Measurements from ENCODE around the gene RHBDL1. TPM values are rescaled to one million over a fixed set of nuclear protein-coding genes. Genes with fewer than 3 reads are reported as not detected.

Gene RHBDL1
- total and polyA plus RNA-seq, 2 of the 8 experiments (the other 6 are each of a cell fraction or from before 2014, with no cell fraction given), result 4.0 to 8.1 TPM

GRCh38 chr16:726188-726437, 50.6 kb downstream of the RHBDL1 start:
- Histone ChIP-seq H2BK120ac (replicated peaks; ENCODE audit: low read depth, low read length) (no peak overlapping the region), H3K79me1 (ENCODE audit: low read depth, low read length) (no peaks in the 10 kb centered on the region), H3K9ac (replicated peaks in 1 of 4; ENCODE audit: extremely low read depth in 1 of 4, low read depth in 3 of 4, low read length in 3 of 4) (no peak overlapping the region), H2BK15ac (ENCODE audit: low read length) (peak overlapping the region; percentile 81; the same call in 1 of the 2 replicates), H2BK12ac (ENCODE audit: low read depth, low read length) (0 out of 2 replicates have a peak overlapping the region, but pooled peaks have one; percentile 68), H4K91ac (replicated peaks; ENCODE audit: insufficient read length, low read length) (no peak overlapping the region), H4K8ac (ENCODE audit: extremely low read depth, insufficient read depth, low read length) (peak overlapping the region; percentile 57), H3K4me2 (ENCODE audit: insufficient read depth in 1 of 2, low read depth in 2 of 2, low read length in 2 of 2) (peak overlapping the region; percentile 81 to 93), H3K18ac (ENCODE audit: extremely low read depth, low read length) (0 out of 2 replicates have a peak overlapping the region, but pooled peaks have one; percentile 71), H3K23me2 (ENCODE audit: low read depth, low read length) (peaks cover 19% of the 10 kb centered on the region; the same call in 1 of the 2 replicates), H2BK20ac (ENCODE audit: low read length) (no peak overlapping the region), H3K23ac (ENCODE audit: insufficient read length) (no peak overlapping the region), H3K79me2 (ENCODE audit: control insufficient read depth in 1 of 2, insufficient read depth in 2 of 2, low read length in 2 of 2) (no peaks in the 10 kb centered on the region), H3K4me1 (replicated peaks in 1 of 4; ENCODE audit: control insufficient read depth in 3 of 4, insufficient read depth in 4 of 4, low read length in 3 of 4) (peaks cover 0 to 14% (median 8%) of the 10 kb centered on the region in 4 experiments; a peak in 5 of 7 replicates), H2AFZ (ENCODE audit: low read length) (no peak overlapping the region), H3K9me3 (ENCODE audit: insufficient read depth in 2 of 2, low read depth in 1 of 2, low read length in 1 of 2) (no peaks in the 10 kb centered on the region; a peak in 1 of 4 replicates), H3K27me3 (replicated peaks in 1 of 4; ENCODE audit: control insufficient read depth in 3 of 4, extremely low read depth in 1 of 4, insufficient read depth in 3 of 4, low read length in 3 of 4) (peaks cover 0 to 16% (median 5%) of the 10 kb centered on the region in 4 experiments; a peak in 4 of 7 replicates), H4K20me1 (replicated peaks in 1 of 2; ENCODE audit: control insufficient read depth in 1 of 2, insufficient read depth in 2 of 2, low read length in 2 of 2) (peaks cover 3 to 12% of the 10 kb centered on the region in 2 experiments), H3K4me3 (ENCODE audit: extremely low read depth in 1 of 4, insufficient read depth in 2 of 4, low read depth in 3 of 4, low read length in 4 of 4) (peak overlapping the region; percentile 33 to 83 (median 50); a peak in 4 of 8 replicates), H3K27ac (ENCODE audit: low read depth, low read length) (no peak overlapping the region), H3K56ac (replicated peaks; ENCODE audit: insufficient read length, low read depth, low read length) (no peak overlapping the region), H4K5ac (ENCODE audit: insufficient read length, low read depth, low read length) (no peak overlapping the region), H2BK5ac (ENCODE audit: low read depth, low read length) (no peak overlapping the region), H3K36me3 (ENCODE audit: control insufficient read depth in 2 of 4, insufficient read depth in 4 of 4, low read length in 3 of 4) (peaks cover 0 to 6% (median 0%) of the 10 kb centered on the region in 4 experiments; a peak in 1 of 8 replicates), H3K14ac (ENCODE audit: insufficient read length) (no peak overlapping the region), H3K4ac (replicated peaks; ENCODE audit: insufficient read length, low read depth, low read length) (no peak overlapping the region), H2AK5ac (ENCODE audit: low read depth, low read length) (no peak overlapping the region)
- FAIRE-seq, result no peak
- no peak for TF ChIP-seq ATF2 (IDR thresholded peaks at IDR 0.05; ENCODE audit: low read length)
- no peak for TF ChIP-seq TBP (IDR thresholded peaks at IDR 0.05; ENCODE audit: low read depth, low read length)
- TF ChIP-seq POU5F1 (IDR thresholded peaks at IDR 0.05; ENCODE audit: low read depth, low read length), result no peak
- TF ChIP-seq EZH2 (IDR thresholded peaks at IDR 0.05; ENCODE audit: low read depth, low read length, severe bottlenecking), result peak; percentile 23
- TF ChIP-seq E2F6 (IDR thresholded peaks at IDR 0.05), result no peak
- no peak for TF ChIP-seq SIN3A (conservative IDR thresholded peaks at IDR 0.05 in 1 of 2, IDR thresholded peaks at IDR 0.05 in 1 of 2; ENCODE audit: low read depth in 1 of 2, low read length in 2 of 2)
- TF ChIP-seq SUZ12 (IDR thresholded peaks at IDR 0.05; ENCODE audit: low read length), result no peak
- ChIA-PET POLR2A (ENCODE audit: partially characterized antibody) (interaction anchor here (0.8 to 23.0 kb wide), 14 partner anchors 1 to 77 kb away, joined by 3 to 353 read pairs (median 6); partner anchors contain the start of genes ANTKMT, CCDC78, CHTF18 and CIAO3), CTCF (ENCODE audit: partially characterized antibody) (interaction anchor here (0.9 to 35.8 kb wide), 5 partner anchors 9 to 330 kb away, joined by 3 to 977 read pairs (median 424); partner anchors contain the start of genes ANTKMT, CCDC78, CHTF18 and CIAO3)
- WGBS, 2 experiments (ENCODE audit: extremely low coverage in 1 of 2, insufficient coverage in 1 of 2, insufficient read length in 1 of 2, insufficient replicate concordance in 2 of 2, low coverage in 1 of 2, low lambda C conversion rate in 2 of 2, missing lambda C conversion rate in 1 of 2), result 43% methylated on average over 9 of the region's 9 CpGs; no CpG with 5 or more reads in 1 of the 2 experiments
- DNase-seq (ENCODE audit: low read depth in 1 of 2, low spot score in 2 of 2), result no peak
